ENCODE measurements around the gene FKBP3. TPM values are rescaled to one million over a fixed set of nuclear protein-coding genes. Genes with fewer than 3 reads are reported as not detected.

The FKBP3 gene
- total and polyA plus RNA-seq, 4 donors: 30.6 to 76.5 (median 41.0) TPM

GRCh38 chr14:45078323-45078722 is 56.0 kb downstream of the FKBP3 start:
- peaks cover 0 to under 1% (median 0%) of the 10 kb centered on the region in 5 donors for H3K4me1 ChIP-seq (ENCODE audit: control insufficient read depth in 5 of 5, insufficient read depth in 5 of 5, low read length in 5 of 5)
- H3K4me3 ChIP-seq: no peak overlapping the region
- no peak overlapping the region for H3K27ac ChIP-seq (ENCODE audit: low read depth in 1 of 2, low read length in 1 of 2)
- DNase-seq: no peak
- TF ChIP-seq CTCF (IDR thresholded peaks at IDR 0.05; ENCODE audit: control extremely low read depth, extremely low read depth): no peak
- H3K9me3 ChIP-seq (ENCODE audit: control insufficient read depth in 4 of 4, insufficient read depth in 3 of 4, low read length in 3 of 4): peaks cover 0 to 1% (median 0%) of the 10 kb centered on the region in 4 donors
- no peak overlapping the region for H3K9ac ChIP-seq (ENCODE audit: insufficient read depth in 1 of 2, low read length in 2 of 2)
- H3K27me3 ChIP-seq (ENCODE audit: control insufficient read depth in 3 of 3, insufficient read depth in 3 of 3, low read length in 2 of 3): no peaks in the 10 kb centered on the region
- H3K36me3 ChIP-seq (ENCODE audit: control insufficient read depth in 4 of 4, insufficient read depth in 4 of 4, low read length in 4 of 4): peaks cover 0 to 3% (median 0%) of the 10 kb centered on the region in 4 donors
- WGBS, 2 donors: 96 to 98% methylated on average over 1 of the region's 1 CpG
- ATAC-seq (ENCODE audit: insufficient read depth, low FRiP score): no peak

- H3K4me3 ChIP-seq: no peak overlapping the region
- no peak for ATAC-seq (ENCODE audit: insufficient read depth, low FRiP score)
- WGBS, 2 donors: 86 to 94% methylated on average over 5 of the region's 5 CpGs
Measured at GRCh38 chr14:45073231-45073879, 60.9 kb downstream of the FKBP3 start.

GRCh38 chr14:45072126-45072525 is 62.2 kb downstream of the FKBP3 start:
- ATAC-seq (ENCODE audit: insufficient read depth, low FRiP score): no peak
- TF ChIP-seq CTCF (IDR thresholded peaks at IDR 0.05; ENCODE audit: control extremely low read depth, extremely low read depth): no peak
- H3K4me3 ChIP-seq: no peak overlapping the region
- no peak overlapping the region for H3K9ac ChIP-seq (ENCODE audit: insufficient read depth in 1 of 2, low read length in 2 of 2)
- DNase-seq: no peak
- H3K27me3 ChIP-seq (ENCODE audit: control insufficient read depth in 3 of 3, insufficient read depth in 3 of 3, low read length in 2 of 3): no peaks in the 10 kb centered on the region
- no peak overlapping the region for H3K27ac ChIP-seq (ENCODE audit: low read depth in 1 of 2, low read length in 1 of 2)
- WGBS, 2 donors: 97 to 98% methylated on average over 6 of the region's 6 CpGs
- peaks cover 0 to 14% (median 5%) of the 10 kb centered on the region in 4 donors for H3K36me3 ChIP-seq (ENCODE audit: control insufficient read depth in 4 of 4, insufficient read depth in 4 of 4, low read length in 4 of 4)
- H3K4me1 ChIP-seq (ENCODE audit: control insufficient read depth in 5 of 5, insufficient read depth in 5 of 5, low read length in 5 of 5): no peaks in the 10 kb centered on the region
- no peaks in the 10 kb centered on the region for H3K9me3 ChIP-seq (ENCODE audit: control insufficient read depth in 4 of 4, insufficient read depth in 3 of 4, low read length in 3 of 4)

More at GRCh38 chr14:45073231-45073879, 60.9 kb downstream of the FKBP3 start:
- Histone ChIP-seq H3K27me3 (ENCODE audit: control insufficient read depth in 3 of 3, insufficient read depth in 3 of 3, low read length in 2 of 3) (no peaks in the 10 kb centered on the region), H3K9ac (ENCODE audit: insufficient read depth in 1 of 2, low read length in 2 of 2) (no peak overlapping the region), H3K4me1 (ENCODE audit: control insufficient read depth in 5 of 5, insufficient read depth in 5 of 5, low read length in 5 of 5) (no peaks in the 10 kb centered on the region), H3K27ac (ENCODE audit: low read depth in 1 of 2, low read length in 1 of 2) (no peak overlapping the region), H3K36me3 (ENCODE audit: control insufficient read depth in 4 of 4, insufficient read depth in 4 of 4, low read length in 4 of 4) (peaks cover 0 to 13% (median 5%) of the 10 kb centered on the region in 4 donors), H3K9me3 (ENCODE audit: control insufficient read depth in 4 of 4, insufficient read depth in 3 of 4, low read length in 3 of 4) (no peaks in the 10 kb centered on the region)
- no peak for TF ChIP-seq CTCF (IDR thresholded peaks at IDR 0.05; ENCODE audit: control extremely low read depth, extremely low read depth)
- no peak for DNase-seq

All from lung (tissue), 12 donors.